ENCODE measurements around the gene RUNX3. TPM values are rescaled to one million over a fixed set of nuclear protein-coding genes. Genes with fewer than 3 reads are reported as not detected.

The RUNX3 gene
- total and polyA plus RNA-seq, 2 donors (not counting 1 experiment from before 2014, with no cell fraction given), result 86.0 to 127 TPM

DNA sequence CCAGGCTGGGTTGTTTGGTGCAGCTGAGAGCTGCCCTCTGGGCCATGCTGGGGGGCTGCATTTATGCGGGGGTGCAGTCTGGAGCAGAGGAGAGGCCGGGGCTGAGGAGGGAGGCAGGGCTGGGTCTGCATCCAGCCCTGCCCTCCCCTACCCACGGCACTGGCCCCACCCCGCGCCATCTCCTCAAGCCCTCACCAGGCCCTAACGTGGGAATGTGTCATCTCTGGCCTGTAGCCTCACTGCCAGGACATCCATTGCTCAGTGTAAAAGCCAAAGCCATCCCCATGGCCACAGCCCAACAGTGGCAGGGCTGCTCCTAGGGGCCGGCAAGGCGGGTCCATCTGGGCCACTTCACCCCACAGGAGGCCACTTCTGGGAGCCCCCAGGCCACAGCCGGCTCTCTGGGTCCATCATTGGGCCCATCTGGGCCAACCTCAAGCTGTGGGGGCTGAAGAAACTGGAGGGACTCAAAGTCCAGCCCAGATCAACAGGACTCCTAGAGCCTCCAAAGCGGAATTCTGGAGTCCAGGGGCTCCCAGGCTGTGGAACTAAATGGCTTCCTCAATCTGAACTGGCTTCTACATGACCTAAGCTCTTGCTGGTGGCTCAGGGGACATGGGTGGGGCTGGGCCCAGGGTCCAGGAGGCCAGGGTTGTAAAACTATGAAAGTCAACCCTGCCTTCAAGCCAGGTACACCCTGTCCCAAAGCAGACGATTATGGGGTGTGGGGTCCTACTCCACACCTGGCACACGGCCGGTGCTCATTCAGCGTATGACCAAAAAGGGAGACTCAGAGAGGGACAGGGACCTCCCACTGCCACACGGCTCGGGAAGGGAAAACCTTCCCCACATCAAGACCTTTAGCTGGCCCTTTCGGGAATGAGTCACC is 32.6 kb downstream of the RUNX3 start:
- 80% methylated on average over 12 of the region's 17 CpGs for WGBS (ENCODE audit: insufficient coverage)
- H3K79me2 ChIP-seq (ENCODE audit: control insufficient read depth, insufficient read depth, low read length), result no peaks in the 10 kb centered on the region
- H4K20me1 ChIP-seq (ENCODE audit: control insufficient read depth, insufficient read depth, low read length, poor library complexity, severe bottlenecking), result peaks cover 30% of the 10 kb centered on the region
- Mint-ChIP-seq H3K9me3 (ENCODE audit: insufficient read depth) (peaks cover 7% of the 10 kb centered on the region), H3K27me3 (no peaks in the 10 kb centered on the region), H3K27ac (no peak overlapping the region), H3K4me1 (peaks cover 33% of the 10 kb centered on the region), H3K4me3 (no peak overlapping the region)
- ATAC-seq (ENCODE audit: low read depth), result no peak
- POLR2A ChIA-PET, result interaction anchor here (0.6 kb wide), 1 partner anchor 70 kb away, joined by 3 read pairs; no protein-coding TSS in a partner anchor
- TF ChIP-seq EZH2 (IDR thresholded peaks at IDR 0.05; ENCODE audit: borderline replicate concordance, insufficient read depth, low read depth, low read length, poor library complexity, severe bottlenecking) (no peak), CTCF (IDR thresholded peaks at IDR 0.05) (no peak)
- H3K27ac ChIP-seq (ENCODE audit: low read length in 2 of 2), result no peak overlapping the region
- CTCF ChIA-PET, result interaction anchor here (0.6 to 2.9 kb wide), 11 partner anchors 9 to 534 kb away, joined by 3 to 11 read pairs (median 5); no protein-coding TSS in a partner anchor
- H2AFZ ChIP-seq (ENCODE audit: insufficient read depth, low read depth, low read length, poor library complexity, severe bottlenecking), result no peak overlapping the region
- H3K4me1 ChIP-seq (ENCODE audit: control insufficient read depth in 2 of 2, insufficient read depth in 2 of 2, low read length in 2 of 2), result peaks cover 0 to 10% of the 10 kb centered on the region in 2 donors
- no peak overlapping the region for H3K4me3 ChIP-seq (ENCODE audit: control extremely low read depth in 1 of 5, extremely low read depth in 1 of 5, insufficient read depth in 1 of 5, low read depth in 2 of 5, low read length in 4 of 5)
- peak; percentile 32 for DNase-seq
- no peak overlapping the region for H3K9ac ChIP-seq (ENCODE audit: low read length)
- peaks cover 0 to 4% (median 3%) of the 10 kb centered on the region in 3 donors for H3K9me3 ChIP-seq (ENCODE audit: control extremely low read depth in 1 of 3, control insufficient read depth in 2 of 3, insufficient read depth in 1 of 3, low read length in 2 of 3)
- H3K27me3 ChIP-seq (replicated peaks in 1 of 4; ENCODE audit: control extremely low read depth in 1 of 4, control insufficient read depth in 3 of 4, insufficient read depth in 4 of 4, low read length in 3 of 4), result no peaks in the 10 kb centered on the region
- no peak overlapping the region for H3K4me2 ChIP-seq (replicated peaks; ENCODE audit: low read depth, low read length, poor library complexity, severe bottlenecking)
- intact Hi-C loops (cut with micrococcal nuclease), result loop anchor here (1.0 kb wide), 1 partner anchor 49 kb away; no protein-coding TSS in a partner anchor
- peaks cover 0 to 20% of the 10 kb centered on the region in 2 experiments for H3K36me3 ChIP-seq (replicated peaks in 1 of 2; ENCODE audit: control extremely low read depth in 1 of 2, control insufficient read depth in 1 of 2, extremely low read depth in 1 of 2, insufficient read depth in 2 of 2, low read length in 1 of 2)
